Keratinocyte (primary cell): ENCODE results near the gene BTBD6. TPM values are rescaled to one million over a fixed set of nuclear protein-coding genes. Genes with fewer than 3 reads are reported as not detected.
"Not testable (repeated sequence)": the region's sequence is repeated elsewhere in the genome, so short reads cannot be mapped to it uniquely, and the experiment has no call there.

Experiments used
- DNase-seq: peaks from one replicate; pipeline ENCODE4 v3.0.0-alpha.2; 2011; ENCODE audit warnings: low read depth, missing footprints, low spot score
- FAIRE-seq: peaks from 2 replicates; lab custom pipeline; 2011; peaks lifted over from hg19 to GRCh38; lab: Jason Lieb, UNC
- H2AFZ ChIP-seq: 2 replicates; pipeline ENCODE4 v1.6.0; 2012; ENCODE audit warnings: low read length, control low read depth, inconsistent platforms; ENCODE audit not compliant: control insufficient read depth
- H3K27ac ChIP-seq: 2 replicates; pipeline ENCODE4 v1.5.1; 2011; ENCODE audit warnings: low read length; ENCODE audit not compliant: control insufficient read depth, insufficient read depth
- H3K27me3 ChIP-seq: 3 replicates; pipeline ENCODE4 v1.6.0; 2011; ENCODE audit warnings: low read length; ENCODE audit not compliant: control insufficient read depth, insufficient read depth; ENCODE audit errors: extremely low read depth
- H3K36me3 ChIP-seq, 2 experiments: 2 replicates in 1 of 2; 3 replicates in 1 of 2; pipeline ENCODE4 v1.5.1; 2011; ENCODE audit warnings: low read length in 2 of 2, mild to moderate bottlenecking in 1 of 2; ENCODE audit not compliant: control insufficient read depth in 2 of 2, insufficient read depth in 2 of 2; ENCODE audit errors: extremely low read depth in 1 of 2
- H3K4me1 ChIP-seq: 3 replicates; pipeline ENCODE4 v1.5.1; 2011; ENCODE audit warnings: low read length; ENCODE audit not compliant: control insufficient read depth, insufficient read depth; ENCODE audit errors: extremely low read depth
- H3K4me2 ChIP-seq: 3 replicates; pipeline ENCODE4 v1.6.0; 2011; ENCODE audit warnings: low read depth, low read length; ENCODE audit not compliant: control insufficient read depth, insufficient read depth; ENCODE audit errors: extremely low read depth
- H3K4me3 ChIP-seq, 3 experiments: fragments of 200-600 bp in 1 of 3; sonication (generic) in 1 of 3; 2 replicates in 2 of 3; 3 replicates in 1 of 3; pipeline ENCODE4 v1.5.1; 2011 to 2016; ENCODE audit warnings: low read length in 3 of 3, mild to moderate bottlenecking in 3 of 3, control low read depth in 2 of 3, inconsistent platforms in 1 of 3, low read depth in 1 of 3, mixed read lengths in 1 of 3, mixed run types in 1 of 3, moderate library complexity in 1 of 3; ENCODE audit not compliant: control insufficient read depth in 2 of 3, insufficient read depth in 2 of 3; ENCODE audit errors: extremely low read depth in 1 of 3
- H3K79me2 ChIP-seq: 2 replicates; pipeline ENCODE4 v1.6.0; 2012; ENCODE audit warnings: low read length; ENCODE audit not compliant: control insufficient read depth, insufficient read depth
- H3K9ac ChIP-seq: 3 replicates; pipeline ENCODE4 v1.6.0; 2011; ENCODE audit warnings: low read length; ENCODE audit not compliant: control insufficient read depth, insufficient read depth; ENCODE audit errors: extremely low read depth
- H3K9me1 ChIP-seq: 3 replicates; pipeline ENCODE4 v1.6.0; 2011; ENCODE audit warnings: low read length; ENCODE audit not compliant: control insufficient read depth, insufficient read depth; ENCODE audit errors: extremely low read depth
- H3K9me3 ChIP-seq: 2 replicates; pipeline ENCODE4 v1.5.1; 2012; ENCODE audit warnings: low read depth, low read length; ENCODE audit not compliant: control insufficient read depth
- H4K20me1 ChIP-seq: 3 replicates; pipeline ENCODE4 v1.6.0; 2011; ENCODE audit warnings: low read length; ENCODE audit not compliant: control insufficient read depth, insufficient read depth; ENCODE audit errors: extremely low read depth
- CTCF ChIP-seq, 3 experiments: IDR thresholded peaks in 1 of 3; conservative IDR thresholded peaks in 1 of 3; optimal IDR thresholded peaks in 1 of 3; 2 replicates in 2 of 3; 3 replicates in 1 of 3; pipeline versions ENCODE3 to v1.5.1; 2011; ENCODE audit warnings: low read length in 3 of 3, mild to moderate bottlenecking in 3 of 3, moderate library complexity in 2 of 3, control low read depth in 1 of 3, inconsistent platforms in 1 of 3; ENCODE audit not compliant: insufficient read depth in 2 of 3; ENCODE audit errors: extremely low read depth in 1 of 3
- EZH2 ChIP-seq: IDR thresholded peaks from one replicate; pipeline ENCODE4 v1.6.1; 2012; ENCODE audit warnings: inconsistent platforms, mild to moderate bottlenecking, low read length, moderate library complexity
- dilution Hi-C: fragments of 300-500 bp; cut with MboI; formaldehyde crosslinking; loops from one replicate; pipeline ENCODE4 v1.7.0; 2020; ENCODE audit warnings: low sequenced_read_pairs; ENCODE audit not compliant: extremely low pct_ligation_motif_present
- polyA plus RNA-seq, 5 experiments: library from polyadenylated mRNA; depleted of rRNA in 3 of 5; stranded (reverse) in 3 of 5; stranded (forward) in 1 of 5; unstranded in 1 of 5; fragments of >200 nt; gene quantifications; 1 replicate in 1 of 5; 2 replicates in 3 of 5; 3 replicates in 1 of 5; pipeline versions ENCODE4 v1.2.1 to v1.2.3, GENCODE V29; 2011 to 2012; ENCODE audit warnings: missing spikeins in 2 of 5, low read depth in 1 of 5, low replicate concordance in 1 of 5

Gene BTBD6
- polyA plus RNA-seq, 1 donor (not counting 4 experiments of a cell fraction or from before 2014, with no cell fraction given): 22.2 TPM

DNA sequence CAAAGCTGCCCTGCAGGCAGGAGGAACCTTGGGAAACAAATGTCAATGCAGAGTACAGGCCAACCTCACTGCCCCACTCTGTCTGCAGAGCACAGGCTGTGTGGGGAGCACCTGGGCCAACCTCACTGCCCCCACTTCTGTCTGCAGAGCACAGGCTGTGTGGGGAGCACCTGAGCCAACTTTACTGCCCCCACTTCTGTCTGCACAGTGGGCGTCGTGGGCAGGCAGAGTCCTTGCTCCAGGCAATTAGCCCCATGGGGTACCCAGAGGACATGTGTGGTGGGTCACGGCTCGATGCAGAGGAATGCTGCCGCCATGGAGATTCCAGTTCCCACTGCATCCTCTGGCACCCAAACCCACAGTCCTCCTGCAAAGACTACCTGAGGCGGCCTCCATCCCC lies 26.3 kb downstream of the BTBD6 start:
- no peak overlapping the region for H3K9ac ChIP-seq
- no peak for FAIRE-seq

GRCh38 chr14:105275267-105275946 lies 27.1 kb downstream of the BTBD6 start:
- TF ChIP-seq CTCF (optimal IDR thresholded peaks at IDR 0.05 in 1 of 3, IDR thresholded peaks at IDR 0.05 in 1 of 3, conservative IDR thresholded peaks at IDR 0.05 in 1 of 3; ENCODE audit: extremely low read depth in 1 of 3, insufficient read depth in 2 of 3, low read length in 3 of 3) (no peak), EZH2 (no peak)
- dilution Hi-C loops: no loop called here
- no peak for DNase-seq

More for the DNA sequence above, 26.3 kb downstream of the BTBD6 start:
- Histone ChIP-seq H3K79me2 (peaks cover 15% of the 10 kb centered on the region), H3K27ac (no peak overlapping the region), H3K36me3 (peaks cover 2% of the 10 kb centered on the region in 2 experiments), H3K4me1 (peaks cover 6% of the 10 kb centered on the region), H3K27me3 (no peaks in the 10 kb centered on the region), H3K4me3 (no peak overlapping the region), H4K20me1 (no peaks in the 10 kb centered on the region), H2AFZ (no peak overlapping the region), H3K9me1 (no peaks in the 10 kb centered on the region), H3K9me3 (no peaks in the 10 kb centered on the region), H3K4me2 (no peak overlapping the region)
- DNase-seq: no peak
- TF ChIP-seq EZH2 (no peak), CTCF (optimal IDR thresholded peaks at IDR 0.05 in 1 of 3, IDR thresholded peaks at IDR 0.05 in 1 of 3, conservative IDR thresholded peaks at IDR 0.05 in 1 of 3; ENCODE audit: extremely low read depth in 1 of 3, insufficient read depth in 2 of 3, low read length in 3 of 3) (no peak)
- dilution Hi-C loops: no loop called here

DNA sequence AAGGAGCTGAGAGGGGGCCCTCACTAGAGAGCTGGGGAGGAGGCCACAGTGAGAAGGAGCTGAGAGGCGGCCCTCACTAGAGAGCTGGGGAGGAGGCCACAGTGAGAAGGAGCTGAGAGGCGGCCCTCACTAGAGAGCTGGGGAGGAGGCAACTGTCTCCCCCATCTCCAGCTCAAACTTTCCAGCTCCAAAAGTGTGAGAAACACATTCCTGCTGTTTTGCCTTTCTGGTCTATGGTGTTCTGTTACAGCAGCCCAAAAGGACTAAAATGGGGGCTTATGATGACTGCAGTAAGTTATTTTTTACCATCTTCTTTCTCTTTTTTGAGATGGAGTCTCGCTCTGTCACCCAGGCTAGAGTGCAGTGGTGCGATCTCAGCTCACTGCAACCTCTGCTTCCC lies 29.1 kb downstream of the BTBD6 start:
- H3K4me3 ChIP-seq, DNase-seq, H3K9ac ChIP-seq, H3K4me1 ChIP-seq, H3K9me3 ChIP-seq, H2AFZ ChIP-seq, H3K36me3 ChIP-seq, H3K4me2 ChIP-seq, H3K9me1 ChIP-seq, H3K27me3 ChIP-seq, dilution Hi-C loops, FAIRE-seq, H3K27ac ChIP-seq: not testable (repeated sequence)
- H4K20me1 ChIP-seq: peaks cover 10% of the 10 kb centered on the region
- peaks cover 31% of the 10 kb centered on the region for H3K79me2 ChIP-seq

More at GRCh38 chr14:105275267-105275946, 27.1 kb downstream of the BTBD6 start:
- Histone ChIP-seq H3K9me1 (no peaks in the 10 kb centered on the region), H3K4me1 (peaks cover 6% of the 10 kb centered on the region), H3K9me3 (no peaks in the 10 kb centered on the region), H3K9ac (no peak overlapping the region), H3K4me3 (no peak overlapping the region), H2AFZ (no peak overlapping the region), H3K27me3 (no peaks in the 10 kb centered on the region), H4K20me1 (peaks cover under 1% of the 10 kb centered on the region), H3K79me2 (peaks cover 23% of the 10 kb centered on the region), H3K27ac (no peak overlapping the region), H3K4me2 (no peak overlapping the region), H3K36me3 (peaks cover 2% of the 10 kb centered on the region in 2 experiments)
- FAIRE-seq: no peak
